CD4-positive, alpha-beta T cell treated with Interleukin-17A for 4 hours (primary cell): ENCODE measurements around the gene ZNF107.
"Not testable (repeated sequence)": the region's sequence is repeated elsewhere in the genome, so short reads cannot be mapped to it uniquely, and the experiment has no call there.

Experiments used
- DNase-seq: peaks from one replicate; pipeline ENCODE4 v3.0.0-alpha.2; 2020; ENCODE audit warnings: mixed read lengths

The ZNF107 gene

GRCh38 chr7:64651203-64651602, 14.7 kb upstream of the ZNF107 start:
- DNase-seq: no peak

GRCh38 chr7:64651632-64652165, 14.2 kb upstream of the ZNF107 start:
- no peak for DNase-seq

GRCh38 chr7:64653721-64654401, 12.1 kb upstream of the ZNF107 start:
- DNase-seq: no peak

- DNase-seq: no peak
Measured at GRCh38 chr7:64654796-64655548, 11.0 kb upstream of the ZNF107 start.

GRCh38 chr7:64655811-64656210, 10.1 kb upstream of the ZNF107 start:
- no peak for DNase-seq

GRCh38 chr7:64656489-64656888, 9.4 kb upstream of the ZNF107 start:
- no peak for DNase-seq

- not testable (repeated sequence) for DNase-seq
Measured at GRCh38 chr7:64662091-64662490, 3.8 kb upstream of the ZNF107 start.

- no peak for DNase-seq
Measured at GRCh38 chr7:64666663-64667050, 724 bp downstream of the ZNF107 start.

- no peak for DNase-seq
Measured at GRCh38 chr7:64667311-64667710, 1.4 kb downstream of the ZNF107 start.

- no peak for DNase-seq
Measured at GRCh38 chr7:64672414-64672813, 6.5 kb downstream of the ZNF107 start.

- DNase-seq: no peak
Measured at GRCh38 chr7:64685091-64685490, 19.2 kb downstream of the ZNF107 start.

- DNase-seq: no peak
Measured at GRCh38 chr7:64685741-64686140, 19.8 kb downstream of the ZNF107 start.

GRCh38 chr7:64686493-64687184, 20.7 kb downstream of the ZNF107 start:
- DNase-seq: no peak

- no peak for DNase-seq
Measured at GRCh38 chr7:64687249-64687648, 21.3 kb downstream of the ZNF107 start.

- no peak for DNase-seq
Measured at GRCh38 chr7:64688988-64689387, 23.1 kb downstream of the ZNF107 start.

GRCh38 chr7:64691831-64692230, 25.9 kb downstream of the ZNF107 start:
- no peak for DNase-seq

- not testable (repeated sequence) for DNase-seq
Measured at GRCh38 chr7:64697863-64698262, 31.9 kb downstream of the ZNF107 start.

- DNase-seq: no peak
Measured at GRCh38 chr7:64706625-64707292, 40.8 kb downstream of the ZNF107 start.

- DNase-seq: not testable (repeated sequence)
Measured at GRCh38 chr7:64717896-64718295, 52.0 kb downstream of the ZNF107 start.

- DNase-seq: no peak
Measured at GRCh38 chr7:64729089-64729848, 63.3 kb downstream of the ZNF107 start.

GRCh38 chr7:64733550-64734240, 67.8 kb downstream of the ZNF107 start:
- DNase-seq: no peak

- no peak for DNase-seq
Measured at GRCh38 chr7:64736575-64736974, 70.6 kb downstream of the ZNF107 start.
